Muscle of back (tissue), 11 donors: ENCODE results near the gene PARP9. TPM values are rescaled to one million over a fixed set of nuclear protein-coding genes. Genes with fewer than 3 reads are reported as not detected.

Experiments
- DNase-seq, 3 donors: peaks; one replicate each; pipeline versions ENCODE4 v3.0.0 to v3.0.0-alpha.2; 2013
- polyA plus RNA-seq, 10 donors: library from polyadenylated mRNA; unstranded; fragments of 120-200 nt; gene quantifications; one replicate each; pipeline ENCODE4 v1.2.1, GENCODE V29; 2013; ENCODE audit not compliant: insufficient read length in 10 of 10

PARP9 gene
- polyA plus RNA-seq, 10 donors: 8.9 to 19.2 (median 15.1) TPM

GRCh38 chr3:122484985-122485384 lies 79.1 kb downstream of the PARP9 start:
- no peak for DNase-seq

GRCh38 chr3:122481390-122481789 lies 82.7 kb downstream of the PARP9 start:
- DNase-seq: no peak

Other genes with a start within 250 kb of the PARP9 start
- 1 to 10 TPM in 3 of 10 donors, under 1 TPM in 7; 0.31 to 4.1 (median 0.73) TPM for gene CSTA, start 239.1 kb downstream of the PARP9 start, polyA plus RNA-seq
- 10 to 100 TPM; 24.4 to 39.2 (median 32.5) TPM for gene MIX23, start 181.1 kb downstream of the PARP9 start, polyA plus RNA-seq
- gene FAM162A, start 180.1 kb downstream of the PARP9 start, polyA plus RNA-seq: 10 to 100 TPM; 31.1 to 45.3 (median 36.7) TPM
- 1 to 10 TPM; 4.5 to 6.5 (median 5.6) TPM for gene WDR5B, start 148.2 kb downstream of the PARP9 start, polyA plus RNA-seq
- gene KPNA1, start 49.4 kb downstream of the PARP9 start, polyA plus RNA-seq: 10 to 100 TPM; 33.9 to 60.5 (median 41.8) TPM
- gene DTX3L, start within 50 bp of the PARP9 start, polyA plus RNA-seq: 10 to 100 TPM in 2 of 10 donors, 1 to 10 TPM in 8; 6.0 to 10.7 (median 8.4) TPM
- 1 to 10 TPM in 9 of 10 donors, under 1 TPM in 1; 0.94 to 8.3 (median 3.6) TPM for gene PARP15, start 13.3 kb upstream of the PARP9 start, polyA plus RNA-seq
- gene PARP14, start 116.5 kb upstream of the PARP9 start, polyA plus RNA-seq: 10 to 100 TPM in 4 of 10 donors, 1 to 10 TPM in 6; 7.0 to 14.1 (median 9.5) TPM
- gene HSPBAP1, start 229.5 kb upstream of the PARP9 start, polyA plus RNA-seq: 1 to 10 TPM; 4.2 to 9.5 (median 6.5) TPM
- gene SLC49A4, start 230.8 kb upstream of the PARP9 start, polyA plus RNA-seq: 1 to 10 TPM; 4.1 to 7.1 (median 5.3) TPM